Gastroesophageal sphincter (tissue), 3 donors: ENCODE measurements around the gene ZNF260.

ENCODE experiments used
- CTCF ChIP-seq, 4 experiments: fragments of 200-600 bp in 2 of 4; fragments of 450-650 bp in 2 of 4; sonication (generic) in 1 of 4; IDR thresholded peaks; one replicate each; pipeline ENCODE4 v1.5.1; 2017 to 2019; ENCODE audit warnings: antibody characterized with exemption in 4 of 4, mild to moderate bottlenecking in 2 of 4, moderate library complexity in 2 of 4
- POLR2A ChIP-seq, 2 donors: fragments of 450-650 bp; IDR thresholded peaks; one replicate each; pipeline ENCODE4 v1.6.1; 2017; ENCODE audit warnings: antibody characterized with exemption in 2 of 2, mild to moderate bottlenecking in 2 of 2, moderate library complexity in 1 of 2
- POLR2AphosphoS5 ChIP-seq: sonication (generic); formaldehyde crosslinking; IDR thresholded peaks from one replicate; pipeline ENCODE4 v1.6.1; 2017; ENCODE audit warnings: antibody characterized with exemption

DNA sequence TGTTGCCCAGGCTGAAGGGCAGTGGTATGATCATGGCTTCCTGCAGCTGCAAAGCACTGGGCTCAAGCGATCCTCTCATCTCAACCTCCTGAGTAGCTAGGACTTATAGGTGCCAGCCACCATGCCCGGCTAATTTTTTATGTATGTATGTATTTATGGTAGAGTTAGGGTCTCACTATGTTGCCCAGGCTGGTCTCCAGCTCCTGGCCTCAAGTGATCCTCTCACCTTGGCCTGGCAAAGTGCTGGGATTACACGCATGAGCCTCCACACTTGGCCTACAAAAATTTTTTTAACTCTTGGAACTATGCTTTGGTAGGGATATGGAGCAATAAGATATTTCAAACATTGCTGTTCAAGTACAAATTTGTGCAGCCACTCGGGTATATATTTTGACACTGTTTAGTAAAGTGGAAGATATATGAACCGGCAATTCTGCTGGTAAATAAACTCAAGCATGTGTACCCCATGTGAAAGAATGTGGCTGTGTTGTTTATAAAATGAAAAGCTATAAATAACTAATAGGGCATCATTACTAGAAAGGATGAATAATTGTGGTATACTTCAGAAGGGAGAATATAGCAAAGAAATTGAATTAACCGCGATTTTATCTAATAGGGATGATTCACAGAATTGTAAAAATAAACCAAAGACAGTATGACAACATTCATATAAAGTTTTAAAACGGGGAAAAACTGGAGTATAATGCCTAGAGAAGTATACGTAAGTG, 39.8 kb downstream of the ZNF260 start:
- TF ChIP-seq CTCF (IDR thresholded peaks at IDR 0.05), result no peak
- TF ChIP-seq POLR2A (IDR thresholded peaks at IDR 0.05), result no peak
- no peak for TF ChIP-seq POLR2AphosphoS5
